Fibroblast of gingiva (primary cell): ENCODE results near the gene SLC30A3.

Experiments
- DNase-seq: peaks from one replicate; pipeline ENCODE4 v3.0.0-alpha.2; 2011; ENCODE audit warnings: low read depth

Gene SLC30A3

GRCh38 chr2:27203741-27204140 is 59.1 kb downstream of the SLC30A3 start:
- no peak for DNase-seq
